HepG2 (cell line): Measurements from ENCODE around the gene PCIF1. TPM values are rescaled to one million over a fixed set of nuclear protein-coding genes. Genes with fewer than 3 reads are reported as not detected.

Experiments used
- ARID5B ChIP-seq: IDR thresholded peaks from 2 replicates; pipeline ENCODE4 v1.4.0; 2020; ENCODE audit warnings: mild to moderate bottlenecking, missing genetic modification reagents
- EED ChIP-seq: sonication (generic); formaldehyde crosslinking; IDR thresholded peaks from 2 replicates; pipeline ENCODE4 v1.5.0; 2020; ENCODE audit warnings: mild to moderate bottlenecking, missing genetic modification reagents
- IKZF4 ChIP-seq: sonication (generic); formaldehyde crosslinking; IDR thresholded peaks from 2 replicates; pipeline ENCODE4 v1.5.1; 2020; ENCODE audit warnings: borderline replicate concordance, mild to moderate bottlenecking, low read depth, missing genetic modification reagents; ENCODE audit errors: not compliant biosample characterization
- KLF15 ChIP-seq: sonication (generic); formaldehyde crosslinking; IDR thresholded peaks from 2 replicates; pipeline ENCODE4 v1.8.1; 2023; ENCODE audit warnings: borderline replicate concordance, mild to moderate bottlenecking, inconsistent platforms, missing genetic modification reagents, mixed read lengths
- NFATC3 ChIP-seq: sonication (generic); formaldehyde crosslinking; IDR thresholded peaks from 2 replicates; pipeline ENCODE4 v1.5.1; 2020; ENCODE audit warnings: mild to moderate bottlenecking, missing genetic modification reagents
- NFKBIZ ChIP-seq: IDR thresholded peaks from 2 replicates; pipeline ENCODE4 v1.6.1; 2018; ENCODE audit warnings: missing genetic modification reagents, missing compliant biosample characterization
- TIGD3 ChIP-seq: sonication (generic); formaldehyde crosslinking; IDR thresholded peaks from 2 replicates; pipeline ENCODE4 v1.5.1; 2020; ENCODE audit warnings: mild to moderate bottlenecking, missing genetic modification reagents, borderline replicate concordance
- TOE1 ChIP-seq: sonication (generic); formaldehyde crosslinking; IDR thresholded peaks from 2 replicates; pipeline ENCODE4 v1.4.0; 2020; ENCODE audit warnings: mild to moderate bottlenecking, missing genetic modification reagents
- ZNF101 ChIP-seq: sonication (generic); formaldehyde crosslinking; IDR thresholded peaks from 2 replicates; pipeline ENCODE4 v1.4.0; 2020; ENCODE audit warnings: mild to moderate bottlenecking, low read depth, missing genetic modification reagents, borderline replicate concordance
- ZNF383 ChIP-seq: sonication (generic); formaldehyde crosslinking; IDR thresholded peaks from 2 replicates; pipeline ENCODE4 v1.4.0; 2020; ENCODE audit warnings: missing genetic modification reagents, mild to moderate bottlenecking, borderline replicate concordance
- ZNF496 ChIP-seq: sonication (generic); formaldehyde crosslinking; IDR thresholded peaks from 2 replicates; pipeline ENCODE4 v1.8.1; 2023; ENCODE audit warnings: mild to moderate bottlenecking, moderate library complexity, missing genetic modification reagents; ENCODE audit not compliant: insufficient replicate concordance
- ZNF577 ChIP-seq: sonication (generic); formaldehyde crosslinking; IDR thresholded peaks from 2 replicates; pipeline ENCODE4 v1.4.0; 2020; ENCODE audit warnings: mild to moderate bottlenecking, low read depth, missing genetic modification reagents, borderline replicate concordance
- polyA plus RNA-seq, 8 experiments: library from polyadenylated mRNA; depleted of rRNA in 3 of 8; stranded (reverse) in 7 of 8; unstranded in 1 of 8; fragments of >200 nt; fragmentation: Illumina TruSeq in 4 of 8; extraction: Trizol in 4 of 8; gene quantifications; 2 replicates each; pipeline versions ENCODE4 v1.2.1 to v1.2.3, GENCODE V29; 2011 to 2016; ENCODE audit warnings: low read depth in 4 of 8, missing spikeins in 1 of 8, mixed read lengths in 1 of 8; ENCODE audit not compliant: insufficient read depth in 1 of 8
- total RNA-seq, 5 experiments: library from RNA; depleted of rRNA; stranded (reverse); fragments of >200 nt; fragmentation: Illumina TruSeq; extraction: Trizol; gene quantifications; 2 replicates each; pipeline ENCODE4 v1.2.3, GENCODE V29; 2016; ENCODE audit warnings: low read depth in 1 of 5
- TF ChIP-seq, protein P1 (sequence below): sonication (generic); formaldehyde crosslinking; IDR thresholded peaks from 2 replicates; pipeline ENCODE4 v1.5.1; 2020; ENCODE audit warnings: mild to moderate bottlenecking, missing genetic modification reagents, moderate library complexity
- TF ChIP-seq, protein P2 (sequence below): sonication (generic); formaldehyde crosslinking; IDR thresholded peaks from 2 replicates; pipeline ENCODE4 v1.5.0; 2020; ENCODE audit warnings: mild to moderate bottlenecking, missing genetic modification reagents

The PCIF1 gene
- total and polyA plus RNA-seq, 2 of the 13 experiments (the other 11 are each of a cell fraction or from before 2014, with no cell fraction given) = 20.9 to 24.4 TPM

DNA sequence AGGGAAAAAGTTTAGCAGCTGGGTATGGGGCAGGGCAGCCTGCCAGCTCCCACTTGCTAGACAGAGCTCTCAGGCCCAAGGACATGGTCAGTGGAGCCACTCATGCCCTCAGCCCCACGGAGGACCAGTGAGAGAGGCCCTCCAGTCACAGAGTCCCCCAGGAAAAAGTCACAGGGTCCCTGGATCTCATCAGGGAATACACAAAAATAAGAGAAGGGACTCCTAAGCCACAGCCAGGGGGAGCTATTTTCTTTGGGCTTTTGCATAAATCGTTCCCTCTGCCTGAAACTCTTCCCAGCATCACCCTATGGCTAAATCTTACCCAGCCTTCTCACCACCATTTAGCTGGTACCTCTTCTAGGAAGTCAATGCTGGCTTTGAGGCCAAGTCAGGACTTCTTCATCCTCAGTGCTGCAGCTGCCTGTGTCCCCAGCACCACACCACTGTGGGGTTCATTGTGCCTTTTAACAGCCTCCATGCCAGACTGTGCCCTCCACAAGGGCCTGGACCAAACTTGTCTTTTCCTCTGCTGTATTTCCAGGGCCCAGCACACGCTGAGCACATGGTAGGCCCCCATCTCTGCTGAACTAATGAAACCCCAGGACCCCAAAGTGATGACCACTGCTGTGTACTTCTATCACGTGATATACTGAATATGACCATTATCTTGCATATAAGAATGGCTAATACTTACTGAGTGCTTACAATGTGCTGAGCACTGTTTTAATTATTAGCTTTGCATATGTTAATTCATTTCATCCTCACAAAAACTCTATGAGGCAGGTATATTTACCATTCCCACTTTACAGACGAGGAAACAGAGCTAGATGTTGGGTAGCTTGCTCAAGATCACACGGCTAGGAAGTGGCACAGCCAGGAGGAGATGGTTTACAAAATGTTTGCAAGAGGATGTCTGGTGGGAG lies 35.5 kb downstream of the PCIF1 start (continued):
- no peak for TF ChIP-seq ZNF496 (CRISPR knock-in tag)
- TF ChIP-seq TOE1 (CRISPR knock-in tag) = no peak
- no peak for TF ChIP-seq EED
- TF ChIP-seq KLF15 (CRISPR knock-in tag) = no peak
- TF ChIP-seq TIGD3 (CRISPR knock-in tag) = 0 out of 2 replicates have a peak, but pooled peaks have one; percentile 69
- no peak for TF ChIP-seq ARID5B
- no peak for TF ChIP-seq ZNF383
- TF ChIP-seq NFKBIZ (CRISPR knock-in tag) = no peak
- TF ChIP-seq NFATC3 = no peak; the same call in 1 of the 2 replicates
- TF ChIP-seq ZNF101 (CRISPR knock-in tag) = no peak
- TF ChIP-seq, protein P1, sequence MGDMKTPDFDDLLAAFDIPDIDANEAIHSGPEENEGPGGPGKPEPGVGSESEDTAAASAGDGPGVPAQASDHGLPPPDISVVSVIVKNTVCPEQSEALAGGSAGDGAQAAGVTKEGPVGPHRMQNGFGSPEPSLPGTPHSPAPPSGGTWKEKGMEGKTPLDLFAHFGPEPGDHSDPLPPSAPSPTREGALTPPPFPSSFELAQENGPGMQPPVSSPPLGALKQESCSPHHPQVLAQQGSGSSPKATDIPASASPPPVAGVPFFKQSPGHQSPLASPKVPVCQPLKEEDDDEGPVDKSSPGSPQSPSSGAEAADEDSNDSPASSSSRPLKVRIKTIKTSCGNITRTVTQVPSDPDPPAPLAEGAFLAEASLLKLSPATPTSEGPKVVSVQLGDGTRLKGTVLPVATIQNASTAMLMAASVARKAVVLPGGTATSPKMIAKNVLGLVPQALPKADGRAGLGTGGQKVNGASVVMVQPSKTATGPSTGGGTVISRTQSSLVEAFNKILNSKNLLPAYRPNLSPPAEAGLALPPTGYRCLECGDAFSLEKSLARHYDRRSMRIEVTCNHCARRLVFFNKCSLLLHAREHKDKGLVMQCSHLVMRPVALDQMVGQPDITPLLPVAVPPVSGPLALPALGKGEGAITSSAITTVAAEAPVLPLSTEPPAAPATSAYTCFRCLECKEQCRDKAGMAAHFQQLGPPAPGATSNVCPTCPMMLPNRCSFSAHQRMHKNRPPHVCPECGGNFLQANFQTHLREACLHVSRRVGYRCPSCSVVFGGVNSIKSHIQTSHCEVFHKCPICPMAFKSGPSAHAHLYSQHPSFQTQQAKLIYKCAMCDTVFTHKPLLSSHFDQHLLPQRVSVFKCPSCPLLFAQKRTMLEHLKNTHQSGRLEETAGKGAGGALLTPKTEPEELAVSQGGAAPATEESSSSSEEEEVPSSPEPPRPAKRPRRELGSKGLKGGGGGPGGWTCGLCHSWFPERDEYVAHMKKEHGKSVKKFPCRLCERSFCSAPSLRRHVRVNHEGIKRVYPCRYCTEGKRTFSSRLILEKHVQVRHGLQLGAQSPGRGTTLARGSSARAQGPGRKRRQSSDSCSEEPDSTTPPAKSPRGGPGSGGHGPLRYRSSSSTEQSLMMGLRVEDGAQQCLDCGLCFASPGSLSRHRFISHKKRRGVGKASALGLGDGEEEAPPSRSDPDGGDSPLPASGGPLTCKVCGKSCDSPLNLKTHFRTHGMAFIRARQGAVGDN (CRISPR knock-in tag) = peak; percentile 56
- no peak for TF ChIP-seq IKZF4 (CRISPR knock-in tag)
- TF ChIP-seq, protein P2, sequence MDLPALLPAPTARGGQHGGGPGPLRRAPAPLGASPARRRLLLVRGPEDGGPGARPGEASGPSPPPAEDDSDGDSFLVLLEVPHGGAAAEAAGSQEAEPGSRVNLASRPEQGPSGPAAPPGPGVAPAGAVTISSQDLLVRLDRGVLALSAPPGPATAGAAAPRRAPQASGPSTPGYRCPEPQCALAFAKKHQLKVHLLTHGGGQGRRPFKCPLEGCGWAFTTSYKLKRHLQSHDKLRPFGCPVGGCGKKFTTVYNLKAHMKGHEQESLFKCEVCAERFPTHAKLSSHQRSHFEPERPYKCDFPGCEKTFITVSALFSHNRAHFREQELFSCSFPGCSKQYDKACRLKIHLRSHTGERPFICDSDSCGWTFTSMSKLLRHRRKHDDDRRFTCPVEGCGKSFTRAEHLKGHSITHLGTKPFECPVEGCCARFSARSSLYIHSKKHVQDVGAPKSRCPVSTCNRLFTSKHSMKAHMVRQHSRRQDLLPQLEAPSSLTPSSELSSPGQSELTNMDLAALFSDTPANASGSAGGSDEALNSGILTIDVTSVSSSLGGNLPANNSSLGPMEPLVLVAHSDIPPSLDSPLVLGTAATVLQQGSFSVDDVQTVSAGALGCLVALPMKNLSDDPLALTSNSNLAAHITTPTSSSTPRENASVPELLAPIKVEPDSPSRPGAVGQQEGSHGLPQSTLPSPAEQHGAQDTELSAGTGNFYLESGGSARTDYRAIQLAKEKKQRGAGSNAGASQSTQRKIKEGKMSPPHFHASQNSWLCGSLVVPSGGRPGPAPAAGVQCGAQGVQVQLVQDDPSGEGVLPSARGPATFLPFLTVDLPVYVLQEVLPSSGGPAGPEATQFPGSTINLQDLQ (CRISPR knock-in tag) = no peak
- TF ChIP-seq ZNF577 = no peak
